Hepatocyte (in vitro differentiated cells): ENCODE results near the gene HS3ST1.

ENCODE experiments used
- EZH2 ChIP-seq: fragments of 200-600 bp; sonication (generic); IDR thresholded peaks from 2 replicates; pipeline ENCODE4 v1.6.1; 2016; ENCODE audit warnings: antibody characterized with exemption, mild to moderate bottlenecking, borderline replicate concordance
- EZH2phosphoT487 ChIP-seq: fragments of 200-600 bp; sonication (generic); IDR thresholded peaks from one replicate; pipeline ENCODE4 v1.6.1; 2018; ENCODE audit warnings: antibody characterized with exemption, mild to moderate bottlenecking, low read depth, moderate library complexity; ENCODE audit not compliant: unreplicated experiment, severe bottlenecking
- TF ChIP-seq, protein P1 (sequence below): fragments of 200-600 bp; sonication (generic); IDR thresholded peaks from 2 replicates; pipeline ENCODE4 v1.5.1; 2016; ENCODE audit warnings: antibody characterized with exemption, mild to moderate bottlenecking; ENCODE audit not compliant: poor library complexity

- TF ChIP-seq, protein P1, sequence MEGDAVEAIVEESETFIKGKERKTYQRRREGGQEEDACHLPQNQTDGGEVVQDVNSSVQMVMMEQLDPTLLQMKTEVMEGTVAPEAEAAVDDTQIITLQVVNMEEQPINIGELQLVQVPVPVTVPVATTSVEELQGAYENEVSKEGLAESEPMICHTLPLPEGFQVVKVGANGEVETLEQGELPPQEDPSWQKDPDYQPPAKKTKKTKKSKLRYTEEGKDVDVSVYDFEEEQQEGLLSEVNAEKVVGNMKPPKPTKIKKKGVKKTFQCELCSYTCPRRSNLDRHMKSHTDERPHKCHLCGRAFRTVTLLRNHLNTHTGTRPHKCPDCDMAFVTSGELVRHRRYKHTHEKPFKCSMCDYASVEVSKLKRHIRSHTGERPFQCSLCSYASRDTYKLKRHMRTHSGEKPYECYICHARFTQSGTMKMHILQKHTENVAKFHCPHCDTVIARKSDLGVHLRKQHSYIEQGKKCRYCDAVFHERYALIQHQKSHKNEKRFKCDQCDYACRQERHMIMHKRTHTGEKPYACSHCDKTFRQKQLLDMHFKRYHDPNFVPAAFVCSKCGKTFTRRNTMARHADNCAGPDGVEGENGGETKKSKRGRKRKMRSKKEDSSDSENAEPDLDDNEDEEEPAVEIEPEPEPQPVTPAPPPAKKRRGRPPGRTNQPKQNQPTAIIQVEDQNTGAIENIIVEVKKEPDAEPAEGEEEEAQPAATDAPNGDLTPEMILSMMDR = no peak
- TF ChIP-seq EZH2 (no peak), EZH2phosphoT487 (no peak)
These were observed 3.8 kb downstream of the HS3ST1 start for GRCh38 chr4:11424856-11425255.
